HFF-Myc (cell line): Measurements from ENCODE around the gene M6PR.
"Not testable (repeated sequence)": the region's sequence is repeated elsewhere in the genome, so short reads cannot be mapped to it uniquely, and the experiment has no call there.

ENCODE experiments used
- DNase-seq: peaks from one replicate; pipeline ENCODE4 v3.0.0-alpha.2; 2011; ENCODE audit warnings: low read depth; ENCODE audit errors: extremely low read depth
- H3K4me3 ChIP-seq: replicated peaks from 2 replicates; pipeline ENCODE4 v1.5.1; 2011; ENCODE audit warnings: low read depth, mild to moderate bottlenecking, control low read depth, low read length
- TF ChIP-seq, protein P1 (sequence below): IDR thresholded peaks from 2 replicates; pipeline ENCODE4 v1.5.1; 2012; ENCODE audit warnings: mild to moderate bottlenecking, low read depth, low read length, control low read depth; ENCODE audit errors: missing control alignments

The M6PR gene

GRCh38 chr12:8903646-8904045, 45.8 kb downstream of the M6PR start:
- no peak overlapping the region for H3K4me3 ChIP-seq
- TF ChIP-seq, protein P1, sequence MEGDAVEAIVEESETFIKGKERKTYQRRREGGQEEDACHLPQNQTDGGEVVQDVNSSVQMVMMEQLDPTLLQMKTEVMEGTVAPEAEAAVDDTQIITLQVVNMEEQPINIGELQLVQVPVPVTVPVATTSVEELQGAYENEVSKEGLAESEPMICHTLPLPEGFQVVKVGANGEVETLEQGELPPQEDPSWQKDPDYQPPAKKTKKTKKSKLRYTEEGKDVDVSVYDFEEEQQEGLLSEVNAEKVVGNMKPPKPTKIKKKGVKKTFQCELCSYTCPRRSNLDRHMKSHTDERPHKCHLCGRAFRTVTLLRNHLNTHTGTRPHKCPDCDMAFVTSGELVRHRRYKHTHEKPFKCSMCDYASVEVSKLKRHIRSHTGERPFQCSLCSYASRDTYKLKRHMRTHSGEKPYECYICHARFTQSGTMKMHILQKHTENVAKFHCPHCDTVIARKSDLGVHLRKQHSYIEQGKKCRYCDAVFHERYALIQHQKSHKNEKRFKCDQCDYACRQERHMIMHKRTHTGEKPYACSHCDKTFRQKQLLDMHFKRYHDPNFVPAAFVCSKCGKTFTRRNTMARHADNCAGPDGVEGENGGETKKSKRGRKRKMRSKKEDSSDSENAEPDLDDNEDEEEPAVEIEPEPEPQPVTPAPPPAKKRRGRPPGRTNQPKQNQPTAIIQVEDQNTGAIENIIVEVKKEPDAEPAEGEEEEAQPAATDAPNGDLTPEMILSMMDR = no peak
- no peak for DNase-seq

DNA sequence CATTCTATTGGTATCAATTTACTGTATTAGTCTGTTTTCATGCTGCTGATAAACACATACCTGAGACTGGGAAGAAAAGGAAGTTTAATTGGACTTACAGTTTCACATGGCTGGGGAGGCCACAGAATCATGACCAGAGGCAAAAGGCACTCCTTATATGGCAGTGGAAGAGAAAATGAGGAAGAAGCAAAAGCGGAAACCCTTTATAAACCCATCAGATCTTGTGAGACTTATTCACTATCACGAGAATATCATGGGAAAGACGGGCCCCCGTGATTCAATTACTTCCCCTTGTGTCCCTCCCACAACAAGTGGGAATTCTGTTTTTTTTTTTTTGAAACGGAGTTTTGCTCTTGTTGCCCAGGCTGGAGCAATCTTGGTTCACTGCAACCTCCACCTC, 46.7 kb downstream of the M6PR start:
- not testable (repeated sequence) for DNase-seq, H3K4me3 ChIP-seq

GRCh38 chr12:8899830-8900229, 49.6 kb downstream of the M6PR start:
- TF ChIP-seq, protein P1 = no peak
- no peak overlapping the region for H3K4me3 ChIP-seq
- no peak for DNase-seq

DNA sequence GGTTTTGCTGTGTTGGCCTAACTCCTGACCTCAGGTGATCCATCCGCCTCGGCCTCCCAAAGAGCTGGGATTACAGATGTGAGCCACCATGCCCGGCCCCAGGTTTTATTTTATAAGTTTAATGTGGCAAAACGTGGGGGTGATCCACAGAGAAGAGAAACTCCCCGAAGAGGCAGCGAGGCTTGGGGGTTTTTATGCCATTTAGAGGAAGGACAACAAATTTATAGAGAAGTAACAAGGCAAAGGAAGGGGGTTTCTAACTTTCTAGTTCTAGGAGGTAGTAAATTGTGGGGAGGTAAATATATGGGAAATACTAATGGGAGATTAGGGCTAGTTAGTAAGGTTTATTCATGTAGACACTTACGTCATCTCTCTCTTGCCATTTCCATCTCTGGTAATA, 52.4 kb downstream of the M6PR start:
- TF ChIP-seq, protein P1 = no peak
- no peak for DNase-seq
- H3K4me3 ChIP-seq = no peak overlapping the region

DNA sequence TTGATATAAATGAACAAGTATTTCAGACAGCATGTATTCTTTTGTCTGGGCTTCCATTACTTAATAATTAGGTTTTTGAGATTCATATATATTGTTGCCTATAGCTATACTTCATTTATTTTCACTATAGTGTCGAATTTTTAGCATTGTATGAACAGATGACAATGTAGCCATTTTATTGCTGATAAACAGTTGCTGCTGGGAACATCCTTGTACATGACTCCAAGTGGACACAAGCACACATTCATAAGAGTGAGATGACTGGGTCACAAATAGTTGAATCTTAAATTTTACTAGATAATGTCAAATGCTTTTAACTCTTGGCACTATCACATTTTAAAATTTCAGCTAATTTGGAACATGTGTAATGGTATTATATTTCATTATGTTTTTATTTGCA, 54.5 kb downstream of the M6PR start:
- H3K4me3 ChIP-seq = no peak overlapping the region
- no peak for DNase-seq
- TF ChIP-seq, protein P1 = no peak

- H3K4me3 ChIP-seq = no peak overlapping the region
- TF ChIP-seq, protein P1 = no peak
- DNase-seq = no peak
Measured at GRCh38 chr12:8894378-8894777, 55.1 kb downstream of the M6PR start.

DNA sequence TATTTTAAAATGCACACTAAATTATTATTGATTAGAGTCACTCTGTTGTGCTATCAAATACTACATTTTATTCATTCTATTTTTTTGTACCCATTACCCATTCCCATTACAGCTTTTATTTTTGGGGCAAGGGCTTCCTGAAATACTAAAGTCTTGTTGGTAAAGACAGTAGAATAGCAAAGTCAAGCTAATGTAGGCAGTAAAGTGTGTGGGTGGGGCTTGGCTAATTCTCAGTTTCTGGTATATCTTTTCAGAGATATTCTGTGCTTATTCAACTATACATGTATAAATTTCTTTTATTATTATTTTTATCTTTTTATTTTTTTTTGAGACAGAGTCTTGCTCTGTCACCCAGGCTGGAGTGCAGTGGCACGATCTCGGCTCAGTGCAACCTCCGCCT, 57.5 kb downstream of the M6PR start:
- no peak for DNase-seq
- TF ChIP-seq, protein P1 = no peak
- H3K4me3 ChIP-seq = no peak overlapping the region
